Liver (tissue), 3 donors: ENCODE data around the gene ARHGAP40.

ENCODE experiments used
- ATF3 ChIP-seq: IDR thresholded peaks from 2 replicates; pipeline ENCODE4 v1.6.1; 2016; ENCODE audit warnings: antibody characterized with exemption
- RAD21 ChIP-seq, 2 donors: IDR thresholded peaks; 2 replicates each; pipeline ENCODE4 v1.6.1; 2016; ENCODE audit warnings: antibody characterized with exemption in 2 of 2, mild to moderate bottlenecking in 2 of 2
- SP1 ChIP-seq: IDR thresholded peaks from 2 replicates; pipeline ENCODE4 v1.6.1; 2018; ENCODE audit warnings: antibody characterized with exemption, mild to moderate bottlenecking
- TF ChIP-seq, protein P1 (sequence below): fragments of 150-350 bp; IDR thresholded peaks from 2 replicates; pipeline ENCODE4 v1.5.1; 2017; ENCODE audit warnings: improper control_type of control experiment, low read depth, low read length; ENCODE audit not compliant: missing input control
- donor health status: healthy.
- donor health status: healthy.

DNA sequence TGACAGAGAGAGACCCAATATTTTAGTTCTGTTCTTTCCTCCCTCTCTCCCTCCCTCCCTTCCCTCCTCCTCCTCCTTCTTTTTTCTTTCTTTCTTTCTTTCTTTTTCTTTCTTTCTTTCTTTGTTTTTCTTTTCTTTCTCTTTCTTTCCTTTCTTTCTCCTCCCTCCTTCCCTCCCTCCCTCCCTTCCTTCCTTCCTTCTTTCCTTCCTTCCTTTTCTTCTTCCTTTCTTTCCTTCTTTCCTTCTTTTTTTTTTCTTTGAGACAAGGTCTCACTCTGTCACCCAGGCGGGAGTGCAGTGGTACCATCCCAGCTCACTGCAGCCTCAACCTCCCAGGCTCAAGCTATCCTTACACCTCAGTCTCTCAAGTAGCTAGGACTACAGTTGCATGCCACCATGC lies 28.4 kb downstream of the ARHGAP40 start:
- TF ChIP-seq, protein P1, sequence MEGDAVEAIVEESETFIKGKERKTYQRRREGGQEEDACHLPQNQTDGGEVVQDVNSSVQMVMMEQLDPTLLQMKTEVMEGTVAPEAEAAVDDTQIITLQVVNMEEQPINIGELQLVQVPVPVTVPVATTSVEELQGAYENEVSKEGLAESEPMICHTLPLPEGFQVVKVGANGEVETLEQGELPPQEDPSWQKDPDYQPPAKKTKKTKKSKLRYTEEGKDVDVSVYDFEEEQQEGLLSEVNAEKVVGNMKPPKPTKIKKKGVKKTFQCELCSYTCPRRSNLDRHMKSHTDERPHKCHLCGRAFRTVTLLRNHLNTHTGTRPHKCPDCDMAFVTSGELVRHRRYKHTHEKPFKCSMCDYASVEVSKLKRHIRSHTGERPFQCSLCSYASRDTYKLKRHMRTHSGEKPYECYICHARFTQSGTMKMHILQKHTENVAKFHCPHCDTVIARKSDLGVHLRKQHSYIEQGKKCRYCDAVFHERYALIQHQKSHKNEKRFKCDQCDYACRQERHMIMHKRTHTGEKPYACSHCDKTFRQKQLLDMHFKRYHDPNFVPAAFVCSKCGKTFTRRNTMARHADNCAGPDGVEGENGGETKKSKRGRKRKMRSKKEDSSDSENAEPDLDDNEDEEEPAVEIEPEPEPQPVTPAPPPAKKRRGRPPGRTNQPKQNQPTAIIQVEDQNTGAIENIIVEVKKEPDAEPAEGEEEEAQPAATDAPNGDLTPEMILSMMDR = no peak
- TF ChIP-seq ATF3 = no peak
- no peak for TF ChIP-seq RAD21 (IDR thresholded peaks at IDR 0.05)
- no peak for TF ChIP-seq SP1
